GM12878 (cell line): ENCODE measurements around the gene MYO1D. TPM values are rescaled to one million over a fixed set of nuclear protein-coding genes. Genes with fewer than 3 reads are reported as not detected.

Experiments
- ATAC-seq: fragments of 200-7000 bp; cut with Tn5 transposase; 3 replicates; pipeline ENCODE4 v1.9.1; 2020; ENCODE audit warnings: mild to moderate bottlenecking, moderate library complexity
- BruUV-seq: library from RNA; stranded (reverse); fragments of 400-500 nt; replicated peaks from 2 replicates; lab custom pipeline; 2021; lab: Mats Ljungman, UMichigan
- CTCF ChIA-PET: fragments of 300-600 bp; sonication (Branson Sonifier 250); formaldehyde crosslinking; extraction: SDS; loops from one replicate; lab custom pipeline; 2021; ENCODE audit warnings: inconsistent platforms; lab: Yijun Ruan, JAX
- POLR2A ChIA-PET: fragments of 350-600 bp; formaldehyde crosslinking; extraction: SDS; loops from one replicate; lab custom pipeline; 2021; ENCODE audit warnings: inconsistent platforms; lab: Charles Lee
- RAD21 ChIA-PET: fragments of 300-600 bp; sonication (Branson Sonifier 250); formaldehyde crosslinking; loops from one replicate; lab custom pipeline; 2023; ENCODE audit warnings: antibody characterized with exemption; ENCODE audit not compliant: unreplicated experiment; lab: Charles Lee
- SMC1A ChIA-PET: fragments of 300-600 bp; sonication (Branson Sonifier 250); formaldehyde crosslinking; loops from one replicate; lab custom pipeline; 2023; ENCODE audit not compliant: unreplicated experiment, uncharacterized antibody; lab: Charles Lee
- DNase-seq: peaks from one replicate; pipeline ENCODE4 v3.0.0-alpha.2; 2011; ENCODE audit warnings: low read depth, low spot score
- FAIRE-seq: peaks from 3 replicates; lab custom pipeline; 2011; peaks lifted over from hg19 to GRCh38; lab: Jason Lieb, UNC
- H2AFZ ChIP-seq: 2 replicates; pipeline ENCODE4 v1.6.0; 2011; ENCODE audit warnings: low read depth, low read length, control low read depth; ENCODE audit not compliant: control insufficient read depth
- H3K27ac ChIP-seq: 2 replicates; pipeline ENCODE4 v1.5.1; 2011; ENCODE audit warnings: control low read depth; ENCODE audit not compliant: control insufficient read depth, insufficient read depth
- H3K27me3 ChIP-seq, 2 experiments: replicated peaks in 1 of 2; 2 replicates each; pipeline versions ENCODE4 v1.6.0 to v1.6.1; 2011; ENCODE audit warnings: low read length in 1 of 2; ENCODE audit not compliant: control insufficient read depth in 2 of 2, insufficient read depth in 2 of 2
- H3K36me3 ChIP-seq, 2 experiments: 2 replicates each; pipeline ENCODE4 v1.5.1; 2011; ENCODE audit warnings: low read length in 1 of 2; ENCODE audit not compliant: control insufficient read depth in 2 of 2, insufficient read depth in 2 of 2
- H3K4me1 ChIP-seq: 2 replicates; pipeline ENCODE4 v1.6.1; 2011; ENCODE audit warnings: mild to moderate bottlenecking, low read length, moderate library complexity, mixed read lengths; ENCODE audit not compliant: control insufficient read depth, insufficient read depth
- H3K4me2 ChIP-seq: 2 replicates; pipeline ENCODE4 v1.6.0; 2011; ENCODE audit warnings: control low read depth; ENCODE audit not compliant: control insufficient read depth, insufficient read depth
- H3K4me3 ChIP-seq: fragments of 200-600 bp; sonication (generic); 2 replicates; pipeline ENCODE4 v1.5.1; 2016
- H3K79me2 ChIP-seq: 2 replicates; pipeline ENCODE4 v1.6.0; 2011; ENCODE audit warnings: low read length; ENCODE audit not compliant: control insufficient read depth, insufficient read depth
- H3K9ac ChIP-seq: 2 replicates; pipeline ENCODE4 v1.8.0; 2011; ENCODE audit warnings: low read length, control low read depth, mixed read lengths; ENCODE audit not compliant: control insufficient read depth, insufficient read depth
- H3K9me3 ChIP-seq: replicated peaks from 3 replicates; pipeline ENCODE4 v1.5.1; 2011; ENCODE audit warnings: mild to moderate bottlenecking, low read length; ENCODE audit not compliant: control insufficient read depth, insufficient read depth
- H4K20me1 ChIP-seq: 2 replicates; pipeline ENCODE4 v1.6.0; 2011; ENCODE audit not compliant: control insufficient read depth, insufficient read depth
- BMI1 ChIP-seq: fragments of 450-650 bp; IDR thresholded peaks from 2 replicates; pipeline ENCODE4 v1.6.1; 2016; ENCODE audit warnings: mild to moderate bottlenecking, moderate library complexity, borderline replicate concordance
- EED ChIP-seq: sonication (generic); IDR thresholded peaks from 2 replicates; pipeline ENCODE4 v1.6.1; 2016; ENCODE audit warnings: antibody characterized with exemption, low read depth
- EP300 ChIP-seq, 2 experiments: fragments of 150-350 bp in 1 of 2; IDR thresholded peaks; 2 replicates each; pipeline ENCODE4 v1.6.1; 2011 to 2012; ENCODE audit warnings: low read depth in 2 of 2, low read length in 2 of 2, borderline replicate concordance in 1 of 2, improper control_type of control experiment in 1 of 2, inconsistent platforms in 1 of 2; ENCODE audit not compliant: control insufficient read depth in 1 of 2
- JUND ChIP-seq: IDR thresholded peaks from 2 replicates; pipeline ENCODE4 v1.6.1; 2012; ENCODE audit warnings: low read depth, mild to moderate bottlenecking, low read length, improper control_type of control experiment, moderate library complexity
- KLF5 ChIP-seq: fragments of 450-650 bp; IDR thresholded peaks from 2 replicates; pipeline ENCODE4 v1.6.1; 2014; ENCODE audit warnings: mild to moderate bottlenecking; ENCODE audit not compliant: partially characterized antibody
- MEF2A ChIP-seq: IDR thresholded peaks from 2 replicates; pipeline ENCODE4 v1.6.1; 2011; ENCODE audit warnings: low read depth, mild to moderate bottlenecking, low read length, moderate library complexity; ENCODE audit not compliant: insufficient read depth
- RBBP5 ChIP-seq: fragments of 200-600 bp; sonication (generic); conservative IDR thresholded peaks from 2 replicates; pipeline ENCODE4 v1.6.1; 2016
- TAF1 ChIP-seq: IDR thresholded peaks from 2 replicates; pipeline ENCODE4 v1.6.1; 2011; ENCODE audit warnings: mild to moderate bottlenecking, low read depth, low read length, borderline replicate concordance
- TARDBP ChIP-seq: IDR thresholded peaks from 2 replicates; pipeline ENCODE4 v1.6.1; 2016; ENCODE audit warnings: borderline replicate concordance
- ZNF274 ChIP-seq: IDR thresholded peaks from one replicate; pipeline ENCODE4 v1.8.0; 2011; ENCODE audit not compliant: insufficient read length, insufficient read depth
- ZNF622 ChIP-seq: fragments of 450-650 bp; IDR thresholded peaks from 2 replicates; pipeline ENCODE4 v1.6.1; 2017; ENCODE audit warnings: mild to moderate bottlenecking, inconsistent platforms
- WGBS: methylation state at CpG from one replicate; pipeline ENCODE4 v1.1.6; 2016; ENCODE audit warnings: low lambda C conversion rate; ENCODE audit not compliant: insufficient replicate concordance, insufficient coverage; ENCODE audit errors: missing lambda C conversion rate; 5-methylcytosine and 5-hydroxymethylcytosine counted together
- in situ Hi-C: fragments of 300-500 bp; cut with MboI; formaldehyde crosslinking; loops from 9 replicates; pipeline ENCODE4 v1.14.3; 2018; ENCODE audit warnings: mixed read lengths
- intact Hi-C: fragments of 100-400 bp; cut with micrococcal nuclease; formaldehyde crosslinking; loops from one replicate; pipeline ENCODE4 v1.14.2; 2022; ENCODE audit not compliant: unreplicated experiment
- polyA plus RNA-seq, 11 experiments: library from polyadenylated mRNA; depleted of rRNA in 4 of 11; unstranded in 6 of 11; stranded (reverse) in 5 of 11; fragments of >200 nt; fragmentation: Nextera tagmentation in 4 of 11; fragmentation: Illumina TruSeq in 1 of 11; extraction: Ambion mirVana in 4 of 11; extraction: Trizol in 1 of 11; gene quantifications; 1 replicate in 1 of 11; 2 replicates in 10 of 11; pipeline versions ENCODE4 v1.2.1 to v1.2.3, GENCODE V29; 2011 to 2016; ENCODE audit warnings: inconsistent platforms in 2 of 11, missing spikeins in 2 of 11, low read depth in 1 of 11
- total RNA-seq, 4 experiments: library from RNA; depleted of rRNA in 3 of 4; stranded (reverse); fragments of >200 nt in 3 of 4; fragmentation: Illumina TruSeq in 1 of 4; extraction: Trizol in 1 of 4; gene quantifications; 2 replicates each; pipeline versions ENCODE4 v1.2.1 to v1.2.3, GENCODE V29; 2013 to 2021
- TF ChIP-seq, protein P1 (sequence below): IDR thresholded peaks from 2 replicates; pipeline ENCODE4 v1.6.1; 2011; ENCODE audit warnings: low read depth, low read length, improper control_type of control experiment, borderline replicate concordance
- TF ChIP-seq, protein P2 (sequence below): IDR thresholded peaks from 2 replicates; pipeline ENCODE4 v1.6.1; 2011; ENCODE audit warnings: mild to moderate bottlenecking, low read depth, low read length, moderate library complexity; ENCODE audit not compliant: insufficient replicate concordance
- TF ChIP-seq, protein P3 (sequence below): IDR thresholded peaks from 2 replicates; pipeline ENCODE4 v1.6.1; 2011; ENCODE audit warnings: borderline replicate concordance, low read depth, mild to moderate bottlenecking, moderate library complexity, low read length; ENCODE audit not compliant: insufficient read depth, poor library complexity, severe bottlenecking
- TF ChIP-seq, protein P4 (sequence below): fragments of 450-650 bp; IDR thresholded peaks from 2 replicates; pipeline ENCODE4 v1.6.1; 2018; ENCODE audit warnings: mild to moderate bottlenecking, low read depth, moderate library complexity; ENCODE audit not compliant: partially characterized antibody
- TF ChIP-seq, protein P5 (sequence below): IDR thresholded peaks from 2 replicates; pipeline ENCODE4 v1.6.1; 2011; ENCODE audit warnings: borderline replicate concordance, low read depth, mild to moderate bottlenecking, moderate library complexity, mixed read lengths, low read length; ENCODE audit not compliant: insufficient read depth; ENCODE audit errors: extremely low read length

MYO1D gene
- total and polyA plus RNA-seq, 10 of the 15 experiments (the other 5 are each of a cell fraction or from before 2014, with no cell fraction given) = 1.8 to 37.7 (median 25.4) TPM

DNA sequence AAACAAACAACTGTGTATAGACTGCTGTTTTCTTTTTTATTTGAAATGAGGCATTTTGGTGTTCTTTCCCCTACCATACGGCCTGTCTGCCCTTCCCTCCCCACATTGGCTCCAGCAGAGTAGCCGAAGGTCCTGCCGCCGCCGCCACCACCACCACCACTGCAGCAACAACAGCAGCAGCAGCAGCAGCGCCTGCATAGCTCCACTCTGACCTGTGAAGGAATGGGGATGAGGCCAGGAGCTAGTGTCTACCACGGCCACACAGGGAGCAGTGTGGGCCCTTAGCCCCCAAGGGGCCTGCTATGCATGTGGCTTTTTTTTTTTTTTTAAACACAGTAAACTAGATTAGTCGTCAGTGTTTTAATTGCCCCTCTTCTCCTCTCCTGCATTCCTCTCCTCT, 395.7 kb downstream of the MYO1D start:
- no TSS peak for BruUV-seq
- Histone ChIP-seq H3K9ac (no peak overlapping the region), H3K27ac (no peak overlapping the region), H3K4me1 (peaks cover 4% of the 10 kb centered on the region; the same call in 1 of the 2 replicates), H3K4me3 (no peak overlapping the region), H2AFZ (no peak overlapping the region), H3K27me3 (no peaks in the 10 kb centered on the region), H4K20me1 (no peaks in the 10 kb centered on the region), H3K79me2 (no peaks in the 10 kb centered on the region), H3K9me3 (no peaks in the 10 kb centered on the region), H3K4me2 (no peak overlapping the region), H3K36me3 (peaks cover 28 to 34% of the 10 kb centered on the region in 2 experiments)
- POLR2A ChIA-PET = no interaction called here
- CTCF ChIA-PET = interaction anchor here (0.9 to 9.5 kb wide), 6 partner anchors 17 to 429 kb away, joined by 3 to 132 read pairs (median 25); no protein-coding TSS in a partner anchor
- ATAC-seq (no peak), FAIRE-seq (no peak), DNase-seq (no peak)
- SMC1A ChIA-PET = interaction anchor here (0.8 to 5.0 kb wide), 3 partner anchors 10 to 127 kb away, joined by 3 to 39 read pairs (median 32); no protein-coding TSS in a partner anchor
- RAD21 ChIA-PET = interaction anchor here (0.7 to 1.3 kb wide), 5 partner anchors 19 to 519 kb away, joined by 4 to 5 read pairs (median 4); partner anchors contain the start of gene MYO1D
- in situ Hi-C loops = no loop called here
- 94% methylated on average over 6 of the region's 8 CpGs for WGBS
- intact Hi-C loops = loop anchor here (5.0 kb wide), 2 partner anchors 176 to 396 kb away; partner anchors contain the start of gene MYO1D
- TF ChIP-seq BMI1 (no peak), EP300 (IDR thresholded peaks at IDR 0.05; ENCODE audit: borderline replicate concordance in 1 of 2, control insufficient read depth in 1 of 2, low read depth in 2 of 2, low read length in 2 of 2) (no peak), TARDBP (no peak), MEF2A (no peak), ZNF274 (no peak), RBBP5 (no peak), ZNF622 (no peak), KLF5 (no peak), TAF1 (no peak), EED (no peak), JUND (no peak)
- TF ChIP-seq, protein P1, sequence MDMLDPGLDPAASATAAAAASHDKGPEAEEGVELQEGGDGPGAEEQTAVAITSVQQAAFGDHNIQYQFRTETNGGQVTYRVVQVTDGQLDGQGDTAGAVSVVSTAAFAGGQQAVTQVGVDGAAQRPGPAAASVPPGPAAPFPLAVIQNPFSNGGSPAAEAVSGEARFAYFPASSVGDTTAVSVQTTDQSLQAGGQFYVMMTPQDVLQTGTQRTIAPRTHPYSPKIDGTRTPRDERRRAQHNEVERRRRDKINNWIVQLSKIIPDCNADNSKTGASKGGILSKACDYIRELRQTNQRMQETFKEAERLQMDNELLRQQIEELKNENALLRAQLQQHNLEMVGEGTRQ = no peak
- TF ChIP-seq, protein P2, sequence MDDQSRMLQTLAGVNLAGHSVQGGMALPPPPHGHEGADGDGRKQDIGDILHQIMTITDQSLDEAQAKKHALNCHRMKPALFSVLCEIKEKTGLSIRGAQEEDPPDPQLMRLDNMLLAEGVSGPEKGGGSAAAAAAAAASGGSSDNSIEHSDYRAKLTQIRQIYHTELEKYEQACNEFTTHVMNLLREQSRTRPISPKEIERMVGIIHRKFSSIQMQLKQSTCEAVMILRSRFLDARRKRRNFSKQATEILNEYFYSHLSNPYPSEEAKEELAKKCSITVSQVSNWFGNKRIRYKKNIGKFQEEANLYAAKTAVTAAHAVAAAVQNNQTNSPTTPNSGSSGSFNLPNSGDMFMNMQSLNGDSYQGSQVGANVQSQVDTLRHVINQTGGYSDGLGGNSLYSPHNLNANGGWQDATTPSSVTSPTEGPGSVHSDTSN = no peak
- TF ChIP-seq, protein P3, sequence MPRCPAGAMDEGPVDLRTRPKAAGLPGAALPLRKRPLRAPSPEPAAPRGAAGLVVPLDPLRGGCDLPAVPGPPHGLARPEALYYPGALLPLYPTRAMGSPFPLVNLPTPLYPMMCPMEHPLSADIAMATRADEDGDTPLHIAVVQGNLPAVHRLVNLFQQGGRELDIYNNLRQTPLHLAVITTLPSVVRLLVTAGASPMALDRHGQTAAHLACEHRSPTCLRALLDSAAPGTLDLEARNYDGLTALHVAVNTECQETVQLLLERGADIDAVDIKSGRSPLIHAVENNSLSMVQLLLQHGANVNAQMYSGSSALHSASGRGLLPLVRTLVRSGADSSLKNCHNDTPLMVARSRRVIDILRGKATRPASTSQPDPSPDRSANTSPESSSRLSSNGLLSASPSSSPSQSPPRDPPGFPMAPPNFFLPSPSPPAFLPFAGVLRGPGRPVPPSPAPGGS = no peak
- TF ChIP-seq, protein P4, sequence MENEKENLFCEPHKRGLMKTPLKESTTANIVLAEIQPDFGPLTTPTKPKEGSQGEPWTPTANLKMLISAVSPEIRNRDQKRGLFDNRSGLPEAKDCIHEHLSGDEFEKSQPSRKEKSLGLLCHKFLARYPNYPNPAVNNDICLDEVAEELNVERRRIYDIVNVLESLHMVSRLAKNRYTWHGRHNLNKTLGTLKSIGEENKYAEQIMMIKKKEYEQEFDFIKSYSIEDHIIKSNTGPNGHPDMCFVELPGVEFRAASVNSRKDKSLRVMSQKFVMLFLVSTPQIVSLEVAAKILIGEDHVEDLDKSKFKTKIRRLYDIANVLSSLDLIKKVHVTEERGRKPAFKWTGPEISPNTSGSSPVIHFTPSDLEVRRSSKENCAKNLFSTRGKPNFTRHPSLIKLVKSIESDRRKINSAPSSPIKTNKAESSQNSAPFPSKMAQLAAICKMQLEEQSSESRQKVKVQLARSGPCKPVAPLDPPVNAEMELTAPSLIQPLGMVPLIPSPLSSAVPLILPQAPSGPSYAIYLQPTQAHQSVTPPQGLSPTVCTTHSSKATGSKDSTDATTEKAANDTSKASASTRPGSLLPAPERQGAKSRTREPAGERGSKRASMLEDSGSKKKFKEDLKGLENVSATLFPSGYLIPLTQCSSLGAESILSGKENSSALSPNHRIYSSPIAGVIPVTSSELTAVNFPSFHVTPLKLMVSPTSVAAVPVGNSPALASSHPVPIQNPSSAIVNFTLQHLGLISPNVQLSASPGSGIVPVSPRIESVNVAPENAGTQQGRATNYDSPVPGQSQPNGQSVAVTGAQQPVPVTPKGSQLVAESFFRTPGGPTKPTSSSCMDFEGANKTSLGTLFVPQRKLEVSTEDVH = no peak
- TF ChIP-seq, protein P5, sequence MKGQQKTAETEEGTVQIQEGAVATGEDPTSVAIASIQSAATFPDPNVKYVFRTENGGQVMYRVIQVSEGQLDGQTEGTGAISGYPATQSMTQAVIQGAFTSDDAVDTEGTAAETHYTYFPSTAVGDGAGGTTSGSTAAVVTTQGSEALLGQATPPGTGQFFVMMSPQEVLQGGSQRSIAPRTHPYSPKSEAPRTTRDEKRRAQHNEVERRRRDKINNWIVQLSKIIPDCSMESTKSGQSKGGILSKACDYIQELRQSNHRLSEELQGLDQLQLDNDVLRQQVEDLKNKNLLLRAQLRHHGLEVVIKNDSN = no peak
